Calu3 (cell line): Measurements from ENCODE around the gene SUPT20H. TPM values are rescaled to one million over a fixed set of nuclear protein-coding genes. Genes with fewer than 3 reads are reported as not detected.

Experiments
- BruUV-seq: library from RNA; stranded (reverse); fragments of 400-500 nt; replicated peaks from 2 replicates; lab custom pipeline; 2021; lab: Mats Ljungman, UMichigan
- CTCF ChIA-PET: fragments of 300-600 bp; sonication (Branson Sonifier 250); formaldehyde crosslinking; loops from one replicate; lab custom pipeline; 2022; ENCODE audit warnings: antibody characterized with exemption; lab: Charles Lee
- DNase-seq: peaks from one replicate; pipeline ENCODE4 v3.0.0; 2022
- H3K27ac Mint-ChIP-seq: one replicate; pipeline ENCODE4 v1.8.0; 2022; ENCODE audit warnings: mixed read lengths; ENCODE audit not compliant: unreplicated experiment
- H3K27me3 Mint-ChIP-seq: one replicate; pipeline ENCODE4 v1.8.0; 2022; ENCODE audit warnings: mixed read lengths; ENCODE audit not compliant: unreplicated experiment
- H3K36me3 Mint-ChIP-seq: one replicate; pipeline ENCODE4 v1.8.0; 2022; ENCODE audit warnings: mild to moderate bottlenecking, moderate library complexity, mixed read lengths; ENCODE audit not compliant: insufficient read depth, unreplicated experiment
- H3K4me1 Mint-ChIP-seq: one replicate; pipeline ENCODE4 v1.8.0; 2022; ENCODE audit warnings: mild to moderate bottlenecking, low read depth, mixed read lengths; ENCODE audit not compliant: unreplicated experiment
- H3K4me3 Mint-ChIP-seq: one replicate; pipeline ENCODE4 v1.8.0; 2022; ENCODE audit warnings: mild to moderate bottlenecking, low read depth, moderate library complexity, mixed read lengths; ENCODE audit not compliant: unreplicated experiment
- H3K9me3 Mint-ChIP-seq: one replicate; pipeline ENCODE4 v1.8.0; 2022; ENCODE audit warnings: low read depth, mixed read lengths; ENCODE audit not compliant: unreplicated experiment
- CTCF ChIP-seq: fragments of 200-600 bp; IDR thresholded peaks from one replicate; pipeline ENCODE4 v1.8.0; 2022; ENCODE audit warnings: antibody characterized with exemption; ENCODE audit not compliant: unreplicated experiment
- intact Hi-C: fragments of 100-400 bp; cut with micrococcal nuclease; formaldehyde crosslinking; loops from one replicate; pipeline ENCODE4 v1.10.0; 2022; ENCODE audit not compliant: unreplicated experiment
- total RNA-seq: library from RNA; stranded (reverse); gene quantifications from 2 replicates; pipeline ENCODE4 v1.2.3, GENCODE V29; 2022

The SUPT20H gene
- total RNA-seq, 1 experiment from 2014 or later = 55.3 TPM

- no peaks in the 10 kb centered on the region for H3K9me3 Mint-ChIP-seq
- H3K27ac Mint-ChIP-seq = no peak overlapping the region
- H3K4me3 Mint-ChIP-seq = no peak overlapping the region
- no peaks in the 10 kb centered on the region for H3K27me3 Mint-ChIP-seq
- intact Hi-C loops = no loop called here
- CTCF ChIA-PET = no interaction called here
- no TSS peak for BruUV-seq
- TF ChIP-seq CTCF = no peak
- H3K36me3 Mint-ChIP-seq = peaks cover 12% of the 10 kb centered on the region
- H3K4me1 Mint-ChIP-seq = peaks cover 10% of the 10 kb centered on the region
- no peak for DNase-seq
Observed at GRCh38 chr13:36959456-36960116, 99.9 kb downstream of the SUPT20H start.

Other genes with a start within 250 kb of the SUPT20H start
- 3.8 and 6.2 TPM in 2 replicates for gene RFXAP, start 240.5 kb downstream of the SUPT20H start, total RNA-seq
- 1.7 and 1.8 TPM in 2 replicates for gene SMAD9, start 139.4 kb downstream of the SUPT20H start, total RNA-seq
- gene ALG5, start 60.3 kb downstream of the SUPT20H start, total RNA-seq = 32.3 and 35.7 TPM in 2 replicates
- gene EXOSC8, start 58.9 kb downstream of the SUPT20H start, total RNA-seq = 39.9 and 44.1 TPM in 2 replicates
- gene CSNK1A1L, start 46.0 kb upstream of the SUPT20H start, total RNA-seq = not detected in 2 replicates